Chondrocyte (in vitro differentiated cells): ENCODE measurements around the gene ACAA2. TPM values are rescaled to one million over a fixed set of nuclear protein-coding genes. Genes with fewer than 3 reads are reported as not detected.

Experiments used
- DNase-seq: peaks from one replicate; pipeline ENCODE4 v3.0.0; 2021; ENCODE audit warnings: mixed read lengths, low spot score
- H3K27ac Mint-ChIP-seq: one replicate; pipeline ENCODE4 v1.8.0; 2021; ENCODE audit warnings: mild to moderate bottlenecking, moderate library complexity, mixed read lengths; ENCODE audit not compliant: unreplicated experiment
- H3K27me3 Mint-ChIP-seq: 2 replicates; pipeline ENCODE4 v1.8.0; 2021; ENCODE audit warnings: low read depth, mixed read lengths
- H3K36me3 Mint-ChIP-seq: 2 replicates; pipeline ENCODE4 v1.8.0; 2021; ENCODE audit warnings: low read depth, mixed read lengths
- H3K4me1 Mint-ChIP-seq: 2 replicates; pipeline ENCODE4 v1.8.0; 2021; ENCODE audit warnings: low read depth, mild to moderate bottlenecking, mixed read lengths
- H3K4me3 Mint-ChIP-seq: one replicate; pipeline ENCODE4 v1.8.0; 2021; ENCODE audit warnings: mild to moderate bottlenecking, moderate library complexity, mixed read lengths; ENCODE audit not compliant: unreplicated experiment
- H3K9me3 Mint-ChIP-seq: 2 replicates; pipeline ENCODE4 v1.8.0; 2021; ENCODE audit warnings: low read depth, mixed read lengths
- total RNA-seq: library from RNA; stranded (reverse); gene quantifications from 3 replicates; pipeline ENCODE4 v1.2.1, GENCODE V29; 2021
- TF ChIP-seq, protein P1 (sequence below): fragments of 200-600 bp; sonication (generic); IDR thresholded peaks from 2 replicates; pipeline ENCODE4 v1.5.0; 2021; ENCODE audit warnings: antibody characterized with exemption, mild to moderate bottlenecking, moderate library complexity

The ACAA2 gene
- total RNA-seq, 1 donor from 2014 or later: 60.3 TPM

DNA sequence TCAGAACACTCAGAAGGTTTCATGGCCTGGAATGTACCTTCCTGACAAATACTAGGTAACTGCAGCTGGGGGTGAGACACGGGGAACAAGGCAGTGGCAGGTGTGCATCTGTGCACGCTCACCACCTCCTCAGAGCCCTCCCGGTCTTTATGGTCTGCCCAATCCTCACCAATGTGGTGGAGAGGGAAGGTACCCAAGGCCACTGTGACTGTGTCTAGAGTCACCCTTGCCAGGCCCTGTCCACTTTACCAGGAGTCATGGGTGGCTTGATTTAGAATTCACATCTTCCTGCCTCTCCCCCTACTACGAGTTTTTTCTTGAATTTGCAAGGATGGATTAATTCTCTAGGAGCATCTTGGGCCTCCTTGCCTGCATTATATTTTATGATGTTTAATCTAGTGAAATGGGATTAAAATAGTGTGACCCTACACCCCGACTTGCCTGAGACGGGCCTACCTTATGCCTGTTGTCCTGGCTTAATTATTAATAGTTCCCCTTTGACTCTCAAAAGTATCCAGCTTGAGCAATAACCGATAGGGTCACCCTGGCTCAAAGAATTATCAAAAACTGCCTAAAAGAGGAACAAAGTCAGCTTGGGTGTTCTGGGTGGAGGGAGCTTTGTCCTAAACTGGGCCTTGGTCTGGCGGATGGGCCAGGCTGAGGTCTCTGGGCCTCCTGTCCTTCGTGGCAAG, 56.5 kb downstream of the ACAA2 start:
- Mint-ChIP-seq H3K9me3 (no peaks in the 10 kb centered on the region), H3K27ac (no peak overlapping the region), H3K4me3 (no peak overlapping the region), H3K4me1 (no peaks in the 10 kb centered on the region), H3K27me3 (peaks cover 10% of the 10 kb centered on the region), H3K36me3 (no peaks in the 10 kb centered on the region)
- no peak for DNase-seq
- TF ChIP-seq, protein P1, sequence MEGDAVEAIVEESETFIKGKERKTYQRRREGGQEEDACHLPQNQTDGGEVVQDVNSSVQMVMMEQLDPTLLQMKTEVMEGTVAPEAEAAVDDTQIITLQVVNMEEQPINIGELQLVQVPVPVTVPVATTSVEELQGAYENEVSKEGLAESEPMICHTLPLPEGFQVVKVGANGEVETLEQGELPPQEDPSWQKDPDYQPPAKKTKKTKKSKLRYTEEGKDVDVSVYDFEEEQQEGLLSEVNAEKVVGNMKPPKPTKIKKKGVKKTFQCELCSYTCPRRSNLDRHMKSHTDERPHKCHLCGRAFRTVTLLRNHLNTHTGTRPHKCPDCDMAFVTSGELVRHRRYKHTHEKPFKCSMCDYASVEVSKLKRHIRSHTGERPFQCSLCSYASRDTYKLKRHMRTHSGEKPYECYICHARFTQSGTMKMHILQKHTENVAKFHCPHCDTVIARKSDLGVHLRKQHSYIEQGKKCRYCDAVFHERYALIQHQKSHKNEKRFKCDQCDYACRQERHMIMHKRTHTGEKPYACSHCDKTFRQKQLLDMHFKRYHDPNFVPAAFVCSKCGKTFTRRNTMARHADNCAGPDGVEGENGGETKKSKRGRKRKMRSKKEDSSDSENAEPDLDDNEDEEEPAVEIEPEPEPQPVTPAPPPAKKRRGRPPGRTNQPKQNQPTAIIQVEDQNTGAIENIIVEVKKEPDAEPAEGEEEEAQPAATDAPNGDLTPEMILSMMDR: no peak

DNA sequence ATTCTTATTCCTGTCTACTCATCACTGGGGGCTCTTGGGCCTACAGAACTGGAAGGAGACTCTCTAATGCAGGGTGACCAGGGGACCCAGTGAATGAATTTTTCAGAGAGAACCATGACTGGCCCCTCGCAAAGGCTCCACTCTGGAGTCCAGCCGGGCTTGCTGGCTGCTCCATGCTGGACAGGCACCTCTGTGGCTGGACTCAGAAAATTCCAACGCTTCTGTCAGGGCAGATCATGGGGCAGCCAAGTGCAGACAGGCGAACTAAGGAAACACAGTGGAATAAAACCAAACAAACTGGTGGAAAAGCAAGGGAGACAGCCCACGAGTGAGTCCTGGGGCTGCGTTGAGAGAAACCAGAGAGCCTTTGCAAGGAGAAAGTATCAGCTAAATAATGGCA, 57.2 kb downstream of the ACAA2 start:
- H3K4me3 Mint-ChIP-seq: no peak overlapping the region
- TF ChIP-seq, protein P1: no peak
- H3K27ac Mint-ChIP-seq: no peak overlapping the region
- no peaks in the 10 kb centered on the region for H3K9me3 Mint-ChIP-seq
- no peaks in the 10 kb centered on the region for H3K4me1 Mint-ChIP-seq
- no peaks in the 10 kb centered on the region for H3K36me3 Mint-ChIP-seq
- peaks cover 16% of the 10 kb centered on the region for H3K27me3 Mint-ChIP-seq
- DNase-seq: no peak

DNA sequence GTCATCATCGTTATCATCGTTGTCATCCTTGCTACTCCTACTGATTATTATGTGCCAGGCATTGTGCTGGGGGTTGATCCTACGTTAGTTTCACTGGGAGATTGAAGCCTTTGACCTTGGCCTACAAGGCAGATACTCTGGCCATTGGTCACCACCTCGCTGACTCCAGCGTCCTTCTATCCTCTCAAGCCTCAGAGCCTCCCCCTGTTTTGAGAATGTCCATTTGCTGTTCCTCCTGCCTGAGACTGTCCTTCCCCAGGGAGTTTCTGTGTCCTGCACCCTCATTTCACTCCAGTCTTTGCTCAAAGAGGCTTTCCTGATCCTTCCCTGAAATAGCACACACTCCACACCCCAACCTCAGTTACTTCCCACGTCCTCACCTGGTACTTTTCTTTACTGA, 57.8 kb downstream of the ACAA2 start:
- no peak for DNase-seq
- no peaks in the 10 kb centered on the region for H3K9me3 Mint-ChIP-seq
- peaks cover 17% of the 10 kb centered on the region for H3K27me3 Mint-ChIP-seq
- no peaks in the 10 kb centered on the region for H3K36me3 Mint-ChIP-seq
- H3K4me3 Mint-ChIP-seq: no peak overlapping the region
- no peaks in the 10 kb centered on the region for H3K4me1 Mint-ChIP-seq
- TF ChIP-seq, protein P1: no peak
- no peak overlapping the region for H3K27ac Mint-ChIP-seq

DNA sequence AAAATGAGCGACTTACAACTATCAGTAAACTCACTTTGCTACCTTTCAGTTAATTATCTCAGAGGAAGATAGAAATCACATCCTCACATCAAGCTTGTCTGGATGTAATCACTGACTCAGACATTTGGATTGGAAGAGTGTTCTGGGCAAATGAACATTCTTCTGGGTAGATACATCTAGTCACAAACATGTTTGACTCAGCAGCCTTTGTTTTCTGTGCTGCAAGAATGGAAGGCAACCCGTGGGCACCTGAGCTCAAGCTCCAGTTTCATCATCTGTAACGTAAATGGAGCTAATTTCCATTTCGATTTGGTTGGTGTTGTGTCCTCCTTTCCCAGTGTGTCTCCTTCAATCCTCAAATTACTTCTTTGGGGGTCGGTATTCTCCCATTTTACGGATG, 58.5 kb downstream of the ACAA2 start:
- Mint-ChIP-seq H3K27me3 (peaks cover 17% of the 10 kb centered on the region), H3K4me3 (no peak overlapping the region), H3K4me1 (no peaks in the 10 kb centered on the region), H3K9me3 (no peaks in the 10 kb centered on the region), H3K36me3 (no peaks in the 10 kb centered on the region), H3K27ac (no peak overlapping the region)
- DNase-seq: no peak
- TF ChIP-seq, protein P1: no peak

DNA sequence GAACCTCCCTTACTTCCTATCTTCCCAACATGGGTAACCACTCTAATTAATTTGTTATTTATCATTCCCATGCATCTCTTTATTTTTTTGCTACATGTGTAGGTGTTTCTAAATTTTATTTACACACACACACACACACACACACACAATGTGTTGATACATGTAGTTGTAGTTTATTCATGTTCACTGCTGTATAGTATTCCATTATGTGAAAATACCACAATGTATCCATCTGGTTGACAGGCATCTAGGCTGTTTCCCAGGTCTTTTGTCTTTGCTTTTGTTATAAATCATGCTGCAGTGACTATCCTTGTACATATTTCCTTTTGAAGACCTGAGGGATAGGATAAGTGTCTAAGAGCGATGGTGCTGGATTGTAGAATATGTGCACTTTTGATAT, 59.7 kb downstream of the ACAA2 start:
- peaks cover 17% of the 10 kb centered on the region for H3K27me3 Mint-ChIP-seq
- TF ChIP-seq, protein P1: no peak
- H3K4me1 Mint-ChIP-seq: no peaks in the 10 kb centered on the region
- H3K36me3 Mint-ChIP-seq: no peaks in the 10 kb centered on the region
- no peak overlapping the region for H3K4me3 Mint-ChIP-seq
- DNase-seq: no peak
- no peak overlapping the region for H3K27ac Mint-ChIP-seq
- no peaks in the 10 kb centered on the region for H3K9me3 Mint-ChIP-seq
